HG03457 (cell line): ENCODE measurements around the gene TMEM54.

Experiments
- ATAC-seq: cut with Tn5 transposase; IDR thresholded peaks from one replicate; pipeline ENCODE4 v1.9.1; 2021; ENCODE audit warnings: moderate number of reproducible peaks; ENCODE audit not compliant: unreplicated experiment

The TMEM54 gene

GRCh38 chr1:32895325-32896215 lies 5.6 kb downstream of the TMEM54 start:
- no peak for ATAC-seq

GRCh38 chr1:32894681-32895080 lies 6.5 kb downstream of the TMEM54 start:
- no peak for ATAC-seq

DNA sequence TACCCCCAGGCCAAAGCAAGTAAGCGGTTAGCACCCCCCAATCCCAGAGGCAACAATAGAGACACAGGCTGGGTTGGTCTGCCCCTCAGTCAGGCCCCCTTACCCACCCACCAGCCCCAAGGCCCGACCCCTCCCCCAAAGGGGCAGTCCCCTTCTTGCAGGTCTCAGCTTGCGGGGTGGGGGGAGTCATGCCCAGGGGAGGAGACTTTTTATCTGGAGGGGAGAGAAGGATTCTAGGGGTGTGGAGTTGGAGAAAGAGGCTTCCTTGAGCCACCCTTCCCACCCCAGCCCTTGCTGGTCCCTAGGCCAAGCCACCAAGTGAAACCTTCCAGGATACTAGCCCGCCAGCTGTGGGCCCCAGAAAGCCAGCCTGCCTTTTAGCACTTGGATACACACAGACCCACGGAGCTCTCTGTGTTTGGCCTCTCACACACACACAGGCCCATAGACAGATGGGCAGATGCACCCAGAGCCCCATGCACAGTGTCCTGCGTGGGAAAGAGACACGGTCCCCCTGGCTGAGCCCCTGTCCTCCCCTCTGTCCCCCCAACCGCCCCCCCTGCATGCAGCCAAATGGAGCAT lies 7.1 kb downstream of the TMEM54 start:
- ATAC-seq, result no peak

GRCh38 chr1:32893198-32894018 lies 7.8 kb downstream of the TMEM54 start:
- ATAC-seq, result no peak

DNA sequence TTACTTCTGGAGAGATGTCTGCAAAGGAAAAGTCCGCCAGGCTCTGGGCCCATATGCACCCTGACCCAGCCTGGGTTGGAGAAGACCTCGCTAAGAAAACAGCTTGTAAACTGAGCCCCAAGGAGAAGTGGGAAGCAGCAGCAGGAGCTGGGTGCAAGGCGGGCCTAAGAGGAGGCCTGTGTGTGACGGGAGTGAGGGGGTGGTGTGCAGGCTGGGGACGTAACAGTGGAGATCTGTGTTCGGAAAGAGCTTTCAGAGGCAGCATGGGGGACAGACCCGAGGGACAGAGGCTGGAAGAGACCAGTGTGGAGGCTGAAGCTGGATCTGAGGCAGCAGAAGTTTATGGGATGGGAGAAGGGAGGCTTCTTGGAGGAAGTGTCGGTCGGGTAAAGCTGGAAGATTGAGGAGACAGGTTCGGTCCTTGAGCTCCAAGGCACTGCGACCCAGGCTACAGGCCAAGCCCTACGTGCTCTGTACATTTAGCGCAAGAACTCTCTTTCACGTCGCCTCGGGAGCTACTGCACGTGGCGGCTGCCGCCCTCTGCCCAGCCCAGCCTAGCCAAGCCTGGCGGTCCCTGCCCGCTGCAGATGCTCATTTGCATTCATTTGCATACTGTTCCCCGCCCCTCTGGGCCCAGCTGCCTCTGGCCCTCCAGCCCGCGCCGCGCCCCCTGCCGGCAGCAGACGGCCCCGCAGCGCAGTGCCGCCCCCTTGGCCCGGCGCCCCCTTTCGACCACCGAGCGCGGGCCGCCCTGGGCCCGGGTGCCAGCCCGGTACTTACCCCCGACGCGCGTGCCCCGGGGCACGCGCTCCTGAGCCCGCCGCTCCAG lies 8.6 kb downstream of the TMEM54 start:
- ATAC-seq, result no peak

DNA sequence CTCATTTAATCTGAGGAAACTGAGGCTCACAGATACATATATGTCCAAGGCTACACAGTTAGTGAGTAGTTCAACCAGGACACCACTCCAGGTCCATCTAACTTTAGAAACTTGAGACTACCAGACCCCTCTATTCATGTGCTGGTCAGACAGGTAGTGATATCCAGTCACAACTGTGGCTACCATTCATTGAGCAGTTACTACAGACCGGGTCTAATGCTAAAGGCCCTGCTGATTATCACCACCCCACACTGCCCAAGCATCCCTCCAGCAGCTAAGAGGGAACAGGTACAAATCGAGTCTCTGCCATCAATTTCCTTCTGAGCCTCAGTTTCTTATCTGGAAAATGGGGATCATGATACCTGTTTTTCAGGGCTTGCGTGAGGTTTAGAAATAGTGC lies 9.6 kb downstream of the TMEM54 start:
- no peak for ATAC-seq

GRCh38 chr1:32891241-32891570 lies 10.0 kb downstream of the TMEM54 start:
- no peak for ATAC-seq

DNA sequence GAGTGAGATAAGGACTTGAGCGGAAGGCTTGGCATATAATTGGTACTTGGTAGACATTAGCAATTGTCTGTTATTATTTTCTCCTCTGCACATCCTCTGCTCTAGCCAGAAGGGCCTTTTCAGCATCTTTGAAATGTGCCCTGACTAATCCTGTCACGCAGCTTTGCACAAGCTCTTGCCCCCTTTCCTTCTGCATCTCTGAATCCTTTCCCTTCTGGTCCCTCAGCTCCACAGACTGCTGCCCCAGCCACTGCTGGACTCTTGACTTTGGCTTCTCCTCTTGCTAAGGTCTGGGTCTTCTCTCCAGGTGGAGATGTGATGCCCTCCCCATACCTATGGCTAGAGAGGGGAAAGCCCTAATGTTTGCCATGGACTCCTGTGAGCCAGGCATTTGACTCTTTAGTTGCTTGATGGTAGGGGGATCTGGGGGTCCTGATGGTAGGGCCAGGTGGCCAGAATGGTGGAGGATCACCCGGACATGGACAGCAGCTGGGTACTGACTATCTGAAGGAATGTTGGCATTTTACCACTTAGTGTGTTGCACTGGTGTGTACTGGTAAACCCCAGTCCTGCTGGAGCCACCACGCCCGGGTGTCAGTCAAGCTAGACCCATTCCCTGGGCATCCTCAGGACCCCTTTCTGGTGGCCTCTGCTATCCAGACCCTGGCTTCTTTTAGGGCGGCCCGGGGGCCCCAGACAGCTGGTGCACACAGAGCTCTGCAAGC lies 10.5 kb downstream of the TMEM54 start:
- no peak for ATAC-seq

DNA sequence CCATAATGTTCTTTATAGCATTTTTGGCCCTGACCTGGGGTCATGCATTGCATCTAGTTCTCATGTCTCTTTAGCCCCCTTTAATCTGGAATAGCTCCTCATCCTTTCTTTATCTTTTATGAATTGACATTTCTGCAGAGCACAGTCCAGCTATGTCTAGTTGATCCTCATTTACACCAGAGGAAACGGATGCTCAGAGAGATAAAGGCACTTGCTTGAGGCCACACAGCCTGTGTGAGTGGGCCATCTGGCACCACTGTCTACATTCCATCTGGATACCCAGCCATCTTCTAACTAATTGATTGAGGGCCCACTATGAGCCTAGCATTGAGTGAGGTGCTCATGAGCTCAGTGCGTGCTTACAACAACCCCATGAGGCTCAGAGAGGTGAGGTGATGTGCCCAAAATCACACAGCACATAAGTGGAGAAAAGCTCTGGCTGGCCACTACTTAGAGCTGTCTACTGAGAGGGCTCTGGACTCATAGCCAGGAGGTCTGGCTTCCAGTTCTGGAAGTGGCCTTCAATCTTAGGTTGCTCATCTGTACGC lies 11.4 kb downstream of the TMEM54 start:
- no peak for ATAC-seq

- no peak for ATAC-seq
Measured at GRCh38 chr1:32888677-32889420, 12.3 kb downstream of the TMEM54 start.

- ATAC-seq, result no peak
Measured at GRCh38 chr1:32888134-32888533, 13.1 kb downstream of the TMEM54 start.

DNA sequence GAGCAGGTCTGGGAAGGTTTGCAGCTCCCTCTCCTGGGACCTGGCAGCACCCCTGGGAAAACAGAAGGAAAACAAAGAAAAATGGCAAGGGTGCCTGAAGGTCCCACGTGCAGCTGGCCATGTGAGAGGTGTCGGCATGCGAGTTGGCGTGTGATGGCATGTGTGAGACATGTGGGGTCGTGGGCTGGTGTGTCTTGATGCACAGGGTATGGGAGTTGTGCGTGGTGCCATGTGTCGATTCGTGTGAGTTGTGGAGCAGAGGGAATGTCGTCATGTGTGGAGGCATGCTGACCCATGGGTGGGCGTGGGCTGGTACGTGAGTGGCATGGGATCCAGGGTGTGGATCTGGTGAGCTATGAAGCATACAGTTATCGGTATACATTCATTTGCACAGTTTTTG lies 13.6 kb downstream of the TMEM54 start:
- ATAC-seq, result no peak

DNA sequence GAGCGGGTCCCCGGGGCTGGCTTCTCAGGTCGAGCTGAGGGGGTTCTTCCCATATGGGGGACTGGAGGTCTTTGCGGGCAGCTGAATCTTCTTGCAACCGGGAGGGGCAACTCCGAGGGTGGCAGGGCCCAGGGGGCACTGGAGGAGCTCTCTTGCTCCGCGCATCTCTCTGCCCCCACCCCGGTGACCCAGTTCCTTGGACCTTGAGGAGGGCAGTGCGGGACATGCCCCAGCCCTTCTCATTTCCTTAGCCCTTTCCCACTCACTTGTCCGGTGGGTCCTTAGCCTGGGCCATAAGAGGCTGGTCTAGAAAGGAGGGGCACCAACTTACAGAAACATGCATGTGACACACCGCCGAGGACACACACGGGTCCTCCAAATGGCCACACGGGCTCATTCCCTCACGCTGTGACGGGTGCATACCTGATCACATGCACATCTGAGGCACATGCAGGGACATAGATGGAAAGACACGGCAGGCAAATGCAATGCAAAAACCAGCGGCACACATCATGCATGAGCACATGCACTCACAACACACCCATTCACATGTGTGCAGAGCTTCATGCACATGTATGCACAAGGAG lies 14.3 kb downstream of the TMEM54 start:
- ATAC-seq, result no peak

DNA sequence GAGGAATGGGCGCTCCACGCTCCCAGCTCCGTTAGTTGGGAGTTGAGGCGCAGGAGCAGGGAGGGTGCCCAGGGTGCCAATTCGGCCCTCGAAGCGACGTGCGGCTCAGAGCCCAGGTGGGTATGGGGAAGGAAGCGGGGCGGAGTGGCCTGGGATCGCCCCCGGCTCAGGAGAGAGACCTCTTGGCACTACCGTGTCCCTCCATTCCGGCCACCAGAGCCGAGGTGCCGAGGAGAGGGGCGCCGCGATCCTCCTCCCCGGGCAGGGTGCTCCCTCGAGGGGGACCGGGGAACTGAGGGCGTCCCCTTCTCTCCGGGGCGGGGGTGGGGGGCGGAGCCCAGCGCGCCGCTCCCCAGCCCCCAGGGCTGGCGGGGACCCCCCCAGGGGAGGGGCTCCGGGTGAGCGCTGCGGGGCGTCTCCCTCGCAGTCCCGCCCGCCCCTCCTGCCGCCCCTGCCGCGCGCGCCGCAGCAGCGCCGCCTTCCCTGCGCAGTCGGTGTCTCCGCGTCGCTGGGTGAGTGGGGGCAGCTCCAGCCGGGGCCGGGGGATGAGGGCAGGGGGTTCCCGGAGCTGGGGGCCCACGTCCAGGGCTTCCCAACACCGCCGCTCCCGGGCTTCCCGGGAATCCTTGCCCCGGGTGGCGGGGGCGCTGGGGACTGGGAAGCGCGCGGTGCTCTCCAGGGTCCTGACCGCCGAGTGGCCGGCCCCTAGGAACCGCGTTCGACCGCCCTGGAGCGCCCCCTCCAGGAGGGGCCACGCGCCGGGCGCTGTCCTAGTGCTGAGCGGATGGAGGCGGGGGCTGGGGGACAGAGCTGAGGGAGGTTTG lies 15.0 kb downstream of the TMEM54 start, which contains the start of gene HPCA:
Gene HPCA, plus strand, starts transcription at position 488 of the 824 bp plus-strand sequence. CDS start 2,408 bp downstream, outside the sequence.
- no peak for ATAC-seq

DNA sequence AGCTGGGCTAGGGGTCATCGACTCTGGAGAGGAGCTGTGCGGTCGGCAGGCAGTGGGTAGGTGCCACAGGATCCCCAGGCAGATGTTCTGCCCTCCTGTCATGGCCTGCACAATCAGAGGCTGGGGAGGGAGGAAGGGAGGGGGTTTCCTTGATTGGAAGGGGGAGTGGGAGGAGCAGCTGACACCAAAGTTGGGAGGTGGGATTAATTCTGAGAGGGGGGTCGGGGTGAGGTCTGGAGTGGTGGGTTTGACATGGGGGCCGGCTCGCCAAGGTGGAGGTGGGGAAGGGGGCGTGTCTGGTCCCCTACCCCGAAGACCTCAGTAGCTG lies 15.5 kb downstream of the TMEM54 start:
- no peak for ATAC-seq

- no peak for ATAC-seq
Measured at GRCh38 chr1:32884726-32885125, 16.5 kb downstream of the TMEM54 start.

DNA sequence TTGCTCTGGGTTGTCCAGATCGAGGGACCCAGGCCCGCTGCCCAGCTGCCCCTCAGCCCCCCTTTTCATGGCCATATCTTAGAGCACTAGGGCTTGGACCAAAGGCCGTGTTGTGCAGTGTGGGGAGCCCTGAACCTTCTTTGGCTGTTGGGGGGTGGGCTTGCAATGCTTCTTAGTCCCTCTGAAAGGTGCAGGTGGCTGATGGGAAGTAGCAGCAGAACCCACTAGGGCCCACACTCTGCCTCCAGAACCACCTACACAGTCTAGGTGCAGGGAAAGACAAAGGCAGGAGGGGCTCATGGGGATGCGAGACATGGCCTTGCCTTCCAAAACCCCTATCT lies 17.2 kb downstream of the TMEM54 start:
- no peak for ATAC-seq

- no peak for ATAC-seq
Measured at GRCh38 chr1:32883338-32884031, 17.7 kb downstream of the TMEM54 start.
